Panc1 (cell line): ENCODE measurements around the gene UMOD. TPM values are rescaled to one million over a fixed set of nuclear protein-coding genes. Genes with fewer than 3 reads are reported as not detected.

Experiments used
- ATAC-seq: fragments of 200-7000 bp; cut with Tn5 transposase; 2 replicates; pipeline ENCODE4 v1.9.1; 2020; ENCODE audit warnings: mild to moderate bottlenecking, moderate library complexity
- BruUV-seq: library from RNA; stranded (reverse); fragments of 400-500 nt; replicated peaks from 2 replicates; lab custom pipeline; 2021; lab: Mats Ljungman, UMichigan
- CTCF ChIA-PET: fragments of 300-600 bp; sonication (Branson Sonifier 250); formaldehyde crosslinking; loops from one replicate; lab custom pipeline; 2022; ENCODE audit warnings: antibody characterized with exemption; lab: Charles Lee
- POLR2A ChIA-PET: fragments of 300-600 bp; sonication (Branson Sonifier 250); formaldehyde crosslinking; loops from one replicate; lab custom pipeline; 2022; ENCODE audit warnings: antibody characterized with exemption; lab: Charles Lee
- DNase-seq: peaks from one replicate; pipeline ENCODE4 v3.0.0-alpha.2; 2010; ENCODE audit warnings: low read depth, low spot score
- H3K27ac ChIP-seq: 2 replicates; pipeline ENCODE4 v1.5.1; 2011; ENCODE audit warnings: mild to moderate bottlenecking, low read length, inconsistent platforms
- H3K27me3 ChIP-seq: fragments of 200-500 bp; sonication (Bioruptor generic); 2 replicates; pipeline ENCODE4 v1.6.0; 2014; ENCODE audit warnings: low read length, inconsistent platforms; ENCODE audit not compliant: control insufficient read depth, insufficient read depth
- H3K36me3 ChIP-seq: fragments of 200-500 bp; sonication (Bioruptor generic); 2 replicates; pipeline ENCODE4 v1.5.1; 2014; ENCODE audit warnings: inconsistent platforms, mild to moderate bottlenecking, low read length, moderate library complexity; ENCODE audit not compliant: control insufficient read depth, insufficient read depth
- H3K4me1 ChIP-seq: 2 replicates; pipeline ENCODE4 v1.5.1; 2011; ENCODE audit warnings: inconsistent platforms, mild to moderate bottlenecking, low read length, moderate library complexity; ENCODE audit not compliant: control insufficient read depth, insufficient read depth
- H3K4me3 ChIP-seq, 2 experiments: 2 replicates each; pipeline ENCODE4 v1.5.1; 2011 to 2012; ENCODE audit warnings: low read depth in 2 of 2, low read length in 2 of 2, mild to moderate bottlenecking in 2 of 2, inconsistent platforms in 1 of 2, moderate library complexity in 1 of 2
- H3K9me3 ChIP-seq: fragments of 200-500 bp; sonication (Bioruptor generic); 2 replicates; pipeline ENCODE4 v1.5.1; 2014; ENCODE audit warnings: low read depth, mild to moderate bottlenecking, inconsistent platforms, low read length, moderate library complexity; ENCODE audit not compliant: control insufficient read depth, insufficient read depth
- CTCF ChIP-seq: fragments of 450-650 bp; IDR thresholded peaks from 2 replicates; pipeline ENCODE4 v1.5.1; 2017; ENCODE audit warnings: mild to moderate bottlenecking
- POLR2AphosphoS5 ChIP-seq: IDR thresholded peaks from 2 replicates; pipeline ENCODE4 v1.6.1; 2012; ENCODE audit warnings: mild to moderate bottlenecking, low read depth, low read length, moderate library complexity
- REST ChIP-seq, 2 experiments: IDR thresholded peaks; 2 replicates each; pipeline ENCODE4 v1.6.1; 2011 to 2012; ENCODE audit warnings: low read depth in 2 of 2, control low read depth in 1 of 2, low read length in 1 of 2, mild to moderate bottlenecking in 1 of 2, moderate library complexity in 1 of 2; ENCODE audit not compliant: insufficient read depth in 1 of 2
- SIN3A ChIP-seq: IDR thresholded peaks from 2 replicates; pipeline ENCODE4 v1.6.1; 2012; ENCODE audit warnings: low read depth, mild to moderate bottlenecking, low read length, moderate library complexity, borderline replicate concordance; ENCODE audit not compliant: insufficient read depth
- TCF7L2 ChIP-seq: IDR thresholded peaks from 2 replicates; pipeline ENCODE4 v1.6.1; 2011; ENCODE audit warnings: mild to moderate bottlenecking, low read depth, low read length, inconsistent platforms
- in situ Hi-C: cut with HindIII; loops from 2 replicates; pipeline ENCODE4 v1.10.0; 2016; ENCODE audit warnings: low sequenced_read_pairs, low pct_unique_long_range_greater_than_20kb
- intact Hi-C: fragments of 100-400 bp; cut with micrococcal nuclease; formaldehyde crosslinking; loops from one replicate; pipeline ENCODE4 v1.10.0; 2022; ENCODE audit not compliant: unreplicated experiment
- total RNA-seq: library from RNA; stranded (reverse); gene quantifications from one replicate; pipeline ENCODE4 v1.2.1, GENCODE V29; 2021; ENCODE audit not compliant: unreplicated experiment

UMOD gene
- total RNA-seq, 1 experiment from 2014 or later, result not detected

- ATAC-seq (no peak), DNase-seq (no peak)
- Histone ChIP-seq H3K4me1 (no peaks in the 10 kb centered on the region), H3K36me3 (no peaks in the 10 kb centered on the region), H3K4me3 (no peak overlapping the region), H3K27me3 (peaks cover 13% of the 10 kb centered on the region), H3K27ac (no peak overlapping the region), H3K9me3 (no peaks in the 10 kb centered on the region)
- ChIA-PET POLR2A (no interaction called here), CTCF (interaction anchor here (0.6 to 0.9 kb wide), 3 partner anchors 8 to 477 kb away, joined by 3 to 12 read pairs (median 3); no protein-coding TSS in a partner anchor)
- in situ Hi-C loops (no loop called here), intact Hi-C loops (no loop called here)
- no TSS peak for BruUV-seq
- no peak for TF ChIP-seq CTCF
- no peak for TF ChIP-seq POLR2AphosphoS5
- no peak for TF ChIP-seq TCF7L2
These were observed 24.7 kb upstream of the UMOD start for GRCh38 chr16:20377181-20377580.

GRCh38 chr16:20372701-20373100, 20.2 kb upstream of the UMOD start:
- H3K4me1 ChIP-seq, result no peaks in the 10 kb centered on the region
- in situ Hi-C loops (no loop called here), intact Hi-C loops (no loop called here)
- no peaks in the 10 kb centered on the region for H3K9me3 ChIP-seq
- ATAC-seq, result no peak
- no peak overlapping the region for H3K27ac ChIP-seq
- H3K36me3 ChIP-seq, result no peaks in the 10 kb centered on the region
- H3K4me3 ChIP-seq, result no peak overlapping the region
- DNase-seq, result no peak
- peaks cover 16% of the 10 kb centered on the region for H3K27me3 ChIP-seq
- ChIA-PET CTCF (no interaction called here), POLR2A (no interaction called here)
- no TSS peak for BruUV-seq
- TF ChIP-seq TCF7L2 (no peak), POLR2AphosphoS5 (no peak), SIN3A (no peak), REST (IDR thresholded peaks at IDR 0.05; ENCODE audit: insufficient read depth in 1 of 2, low read depth in 2 of 2, low read length in 1 of 2) (no peak), CTCF (no peak)
